GM19372 (cell line): ENCODE results near the gene C4orf33.
"Not testable (repeated sequence)": the region's sequence is repeated elsewhere in the genome, so short reads cannot be mapped to it uniquely, and the experiment has no call there.

Source experiments
- ATAC-seq: cut with Tn5 transposase; IDR thresholded peaks from one replicate; pipeline ENCODE4 v1.9.1; 2021; ENCODE audit warnings: mild to moderate bottlenecking, low read depth, moderate library complexity; ENCODE audit not compliant: unreplicated experiment

C4orf33 gene

GRCh38 chr4:129095811-129096454 is at the start of gene C4orf33:
Gene C4orf33, plus strand, starts transcription at chr4:129096152. Its CDS starts 6,459 bp downstream, at chr4:129102611.
- peak; percentile 39 for ATAC-seq

- ATAC-seq, result no peak
Measured at GRCh38 chr4:129059028-129059427, 36.9 kb upstream of the C4orf33 start.

- no peak for ATAC-seq
Measured at GRCh38 chr4:129062580-129062979, 33.4 kb upstream of the C4orf33 start.

GRCh38 chr4:129063640-129064039 is 32.3 kb upstream of the C4orf33 start:
- no peak for ATAC-seq

GRCh38 chr4:129064717-129065116 is 31.2 kb upstream of the C4orf33 start:
- no peak for ATAC-seq

GRCh38 chr4:129069537-129069936 is 26.4 kb upstream of the C4orf33 start:
- ATAC-seq, result not testable (repeated sequence)

GRCh38 chr4:129077326-129077725 is 18.6 kb upstream of the C4orf33 start:
- no peak for ATAC-seq

- no peak for ATAC-seq
Measured at GRCh38 chr4:129080129-129080528, 15.8 kb upstream of the C4orf33 start.

- ATAC-seq, result no peak
Measured at GRCh38 chr4:129082302-129082701, 13.7 kb upstream of the C4orf33 start.

- no peak for ATAC-seq
Measured at GRCh38 chr4:129085472-129085871, 10.5 kb upstream of the C4orf33 start.

GRCh38 chr4:129087516-129087915 is 8.4 kb upstream of the C4orf33 start:
- ATAC-seq, result no peak

GRCh38 chr4:129092631-129093190 is 3.2 kb upstream of the C4orf33 start:
- no peak for ATAC-seq

GRCh38 chr4:129093191-129093920 is 2.6 kb upstream of the C4orf33 start, which contains the start of gene SCLT1:
Gene SCLT1, minus strand, starts transcription at chr4:129093539. Its CDS starts 436 bp downstream, at chr4:129093103.
- ATAC-seq, result peak; percentile 87

- ATAC-seq, result no peak
Measured at GRCh38 chr4:129094347-129094746, 1.6 kb upstream of the C4orf33 start.

GRCh38 chr4:129098531-129099001 is 2.6 kb downstream of the C4orf33 start:
- ATAC-seq, result no peak

- ATAC-seq, result no peak
Measured at GRCh38 chr4:129109965-129110824, 14.2 kb downstream of the C4orf33 start.

- ATAC-seq, result no peak
Measured at GRCh38 chr4:129110931-129111330, 15.0 kb downstream of the C4orf33 start.

GRCh38 chr4:129111919-129112318 is 16.0 kb downstream of the C4orf33 start:
- ATAC-seq, result no peak

- no peak for ATAC-seq
Measured at GRCh38 chr4:129113434-129113833, 17.5 kb downstream of the C4orf33 start.

- no peak for ATAC-seq
Measured at GRCh38 chr4:129113919-129114318, 18.0 kb downstream of the C4orf33 start.

GRCh38 chr4:129117705-129118104 is 21.8 kb downstream of the C4orf33 start:
- ATAC-seq, result no peak
